SK-N-SH treated with all-trans-retinoic acid at 6 μM for 48 hours (cell line): ENCODE data around the gene SCRN1.

Experiments
- ATAC-seq: fragments of 200-7000 bp; cut with Tn5 transposase; 3 replicates; pipeline ENCODE4 v1.9.1; 2020; ENCODE audit warnings: mild to moderate bottlenecking, moderate library complexity
- ARNTL ChIP-seq: fragments of 450-650 bp; formaldehyde crosslinking; IDR thresholded peaks from 2 replicates; pipeline ENCODE4 v1.5.0; 2020; ENCODE audit warnings: low read depth, mild to moderate bottlenecking, moderate library complexity, borderline replicate concordance
- BACH2 ChIP-seq: fragments of 250-450 bp; sonication (Bioruptor Pico); IDR thresholded peaks from 2 replicates; pipeline ENCODE4 v1.9.0; 2021; ENCODE audit warnings: mild to moderate bottlenecking, borderline replicate concordance
- CSDC2 ChIP-seq: fragments of 250-450 bp; sonication (Bioruptor Pico); IDR thresholded peaks from 2 replicates; pipeline ENCODE4 v1.5.0; 2020; ENCODE audit warnings: mild to moderate bottlenecking, moderate library complexity
- ESRRG ChIP-seq: fragments of 250-450 bp; sonication (Bioruptor Pico); IDR thresholded peaks from 2 replicates; pipeline ENCODE4 v1.6.1; 2021; ENCODE audit warnings: mild to moderate bottlenecking
- GLIS3 ChIP-seq: fragments of 250-450 bp; sonication (Bioruptor Pico); IDR thresholded peaks from 2 replicates; pipeline ENCODE4 v1.5.0; 2020; ENCODE audit warnings: mild to moderate bottlenecking, moderate library complexity
- ISL1 ChIP-seq: fragments of 250-450 bp; sonication (Bioruptor Pico); IDR thresholded peaks from 2 replicates; pipeline ENCODE4 v2.1.2; 2022; ENCODE audit warnings: mild to moderate bottlenecking, moderate library complexity
- OSR1 ChIP-seq: fragments of 250-450 bp; sonication (Bioruptor Pico); IDR thresholded peaks from 2 replicates; pipeline ENCODE4 v1.8.0; 2022; ENCODE audit warnings: moderate library complexity, mild to moderate bottlenecking, inconsistent platforms
- PPARA ChIP-seq: fragments of 250-450 bp; sonication (Bioruptor Pico); IDR thresholded peaks from 2 replicates; pipeline ENCODE4 v1.5.0; 2020; ENCODE audit warnings: mild to moderate bottlenecking, borderline replicate concordance
- RARB ChIP-seq: fragments of 250-450 bp; sonication (Bioruptor Pico); IDR thresholded peaks from 2 replicates; pipeline ENCODE4 v1.8.0; 2021; ENCODE audit warnings: mild to moderate bottlenecking, moderate library complexity
- TCF4 ChIP-seq: fragments of 250-450 bp; sonication (Bioruptor Pico); IDR thresholded peaks from 2 replicates; pipeline ENCODE4 v1.8.0; 2021; ENCODE audit warnings: mild to moderate bottlenecking, moderate library complexity, borderline replicate concordance
- TOX ChIP-seq: fragments of 250-450 bp; sonication (Bioruptor Pico); IDR thresholded peaks from 2 replicates; pipeline ENCODE4 v1.8.0; 2021; ENCODE audit warnings: mild to moderate bottlenecking, moderate library complexity, borderline replicate concordance
- ZC3H10 ChIP-seq: fragments of 250-450 bp; sonication (Bioruptor Pico); IDR thresholded peaks from 2 replicates; pipeline ENCODE4 v1.5.1; 2021; ENCODE audit warnings: mild to moderate bottlenecking, moderate library complexity
- ZFP3 ChIP-seq: fragments of 250-450 bp; sonication (Bioruptor Pico); IDR thresholded peaks from 2 replicates; pipeline ENCODE4 v1.5.0; 2020; ENCODE audit warnings: mild to moderate bottlenecking, moderate library complexity
- ZFP30 ChIP-seq: fragments of 450-650 bp; formaldehyde crosslinking; IDR thresholded peaks from 2 replicates; pipeline ENCODE4 v1.5.0; 2022; ENCODE audit warnings: mild to moderate bottlenecking, moderate library complexity
- ZNF565 ChIP-seq: fragments of 450-650 bp; formaldehyde crosslinking; conservative IDR thresholded peaks from 2 replicates; pipeline ENCODE4 v1.5.0; 2020; ENCODE audit warnings: low read depth, mild to moderate bottlenecking, moderate library complexity
- ZNF70 ChIP-seq: fragments of 450-650 bp; formaldehyde crosslinking; IDR thresholded peaks from 2 replicates; pipeline ENCODE4 v1.5.0; 2020; ENCODE audit warnings: mild to moderate bottlenecking, moderate library complexity
- ZNF8 ChIP-seq: fragments of 450-650 bp; formaldehyde crosslinking; IDR thresholded peaks from 2 replicates; pipeline ENCODE4 v1.5.0; 2020; ENCODE audit warnings: mild to moderate bottlenecking, moderate library complexity
- TF ChIP-seq, protein P1 (sequence below): fragments of 250-450 bp; sonication (Bioruptor Pico); IDR thresholded peaks from 2 replicates; pipeline ENCODE4 v1.5.1; 2020; ENCODE audit warnings: low read depth, mild to moderate bottlenecking, moderate library complexity
- TF ChIP-seq, protein P2 (sequence below): fragments of 250-450 bp; sonication (Bioruptor Pico); IDR thresholded peaks from 2 replicates; pipeline ENCODE4 v1.5.0; 2020; ENCODE audit warnings: mild to moderate bottlenecking, moderate library complexity
- TF ChIP-seq, protein P3 (sequence below): fragments of 250-450 bp; sonication (Bioruptor Pico); IDR thresholded peaks from 2 replicates; pipeline ENCODE4 v1.8.0; 2021; ENCODE audit warnings: low read depth, mild to moderate bottlenecking, moderate library complexity, borderline replicate concordance
- TF ChIP-seq, protein P4 (sequence below): fragments of 250-450 bp; sonication (Bioruptor Pico); IDR thresholded peaks from 2 replicates; pipeline ENCODE4 v1.8.0; 2020; ENCODE audit warnings: mild to moderate bottlenecking, moderate library complexity, borderline replicate concordance
- TF ChIP-seq, protein P5 (sequence below): fragments of 250-450 bp; sonication (Bioruptor Pico); IDR thresholded peaks from 2 replicates; pipeline ENCODE4 v1.5.1; 2021; ENCODE audit warnings: mild to moderate bottlenecking, moderate library complexity

SCRN1 gene

DNA sequence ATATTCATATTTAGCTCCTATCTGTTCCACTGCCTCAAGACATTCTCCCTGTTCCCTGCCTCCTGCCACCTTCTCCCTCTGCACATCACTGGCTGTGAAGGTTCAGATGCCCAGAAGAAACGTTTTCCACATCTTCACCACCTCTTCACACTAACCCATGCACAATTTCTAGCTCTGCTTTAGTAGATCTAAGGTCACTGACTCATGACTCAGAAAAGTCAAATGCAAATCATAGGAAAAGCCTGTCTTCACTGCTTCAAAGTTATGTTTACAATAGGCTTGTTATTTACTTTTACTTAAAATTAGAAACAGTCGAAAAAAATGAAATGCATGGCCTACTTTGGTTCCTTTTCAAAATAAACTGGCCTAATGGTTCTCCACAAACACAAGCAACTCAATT is 2.5 kb downstream of the SCRN1 start:
- no peak for TF ChIP-seq CSDC2 (CRISPR knock-in tag)
- TF ChIP-seq, protein P1, sequence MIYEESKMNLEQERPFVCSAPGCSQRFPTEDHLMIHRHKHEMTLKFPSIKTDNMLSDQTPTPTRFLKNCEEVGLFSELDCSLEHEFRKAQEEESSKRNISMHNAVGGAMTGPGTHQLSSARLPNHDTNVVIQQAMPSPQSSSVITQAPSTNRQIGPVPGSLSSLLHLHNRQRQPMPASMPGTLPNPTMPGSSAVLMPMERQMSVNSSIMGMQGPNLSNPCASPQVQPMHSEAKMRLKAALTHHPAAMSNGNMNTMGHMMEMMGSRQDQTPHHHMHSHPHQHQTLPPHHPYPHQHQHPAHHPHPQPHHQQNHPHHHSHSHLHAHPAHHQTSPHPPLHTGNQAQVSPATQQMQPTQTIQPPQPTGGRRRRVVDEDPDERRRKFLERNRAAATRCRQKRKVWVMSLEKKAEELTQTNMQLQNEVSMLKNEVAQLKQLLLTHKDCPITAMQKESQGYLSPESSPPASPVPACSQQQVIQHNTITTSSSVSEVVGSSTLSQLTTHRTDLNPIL: no peak
- TF ChIP-seq ESRRG (CRISPR knock-in tag): no peak
- no peak for TF ChIP-seq TCF4 (CRISPR knock-in tag)
- no peak for TF ChIP-seq ISL1
- no peak for TF ChIP-seq OSR1
- TF ChIP-seq, protein P2, sequence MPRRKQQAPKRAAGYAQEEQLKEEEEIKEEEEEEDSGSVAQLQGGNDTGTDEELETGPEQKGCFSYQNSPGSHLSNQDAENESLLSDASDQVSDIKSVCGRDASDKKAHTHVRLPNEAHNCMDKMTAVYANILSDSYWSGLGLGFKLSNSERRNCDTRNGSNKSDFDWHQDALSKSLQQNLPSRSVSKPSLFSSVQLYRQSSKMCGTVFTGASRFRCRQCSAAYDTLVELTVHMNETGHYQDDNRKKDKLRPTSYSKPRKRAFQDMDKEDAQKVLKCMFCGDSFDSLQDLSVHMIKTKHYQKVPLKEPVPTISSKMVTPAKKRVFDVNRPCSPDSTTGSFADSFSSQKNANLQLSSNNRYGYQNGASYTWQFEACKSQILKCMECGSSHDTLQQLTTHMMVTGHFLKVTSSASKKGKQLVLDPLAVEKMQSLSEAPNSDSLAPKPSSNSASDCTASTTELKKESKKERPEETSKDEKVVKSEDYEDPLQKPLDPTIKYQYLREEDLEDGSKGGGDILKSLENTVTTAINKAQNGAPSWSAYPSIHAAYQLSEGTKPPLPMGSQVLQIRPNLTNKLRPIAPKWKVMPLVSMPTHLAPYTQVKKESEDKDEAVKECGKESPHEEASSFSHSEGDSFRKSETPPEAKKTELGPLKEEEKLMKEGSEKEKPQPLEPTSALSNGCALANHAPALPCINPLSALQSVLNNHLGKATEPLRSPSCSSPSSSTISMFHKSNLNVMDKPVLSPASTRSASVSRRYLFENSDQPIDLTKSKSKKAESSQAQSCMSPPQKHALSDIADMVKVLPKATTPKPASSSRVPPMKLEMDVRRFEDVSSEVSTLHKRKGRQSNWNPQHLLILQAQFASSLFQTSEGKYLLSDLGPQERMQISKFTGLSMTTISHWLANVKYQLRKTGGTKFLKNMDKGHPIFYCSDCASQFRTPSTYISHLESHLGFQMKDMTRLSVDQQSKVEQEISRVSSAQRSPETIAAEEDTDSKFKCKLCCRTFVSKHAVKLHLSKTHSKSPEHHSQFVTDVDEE (CRISPR knock-in tag): no peak
- no peak for TF ChIP-seq ARNTL (CRISPR knock-in tag)
- TF ChIP-seq GLIS3 (CRISPR knock-in tag): no peak
- no peak for TF ChIP-seq RARB
- no peak for TF ChIP-seq PPARA (CRISPR knock-in tag)
- TF ChIP-seq ZFP30: no peak
- no peak for TF ChIP-seq TOX (CRISPR knock-in tag)
- TF ChIP-seq ZNF565 (CRISPR knock-in tag): no peak
- no peak for TF ChIP-seq ZFP3
- TF ChIP-seq ZC3H10 (CRISPR knock-in tag): no peak
- no peak for TF ChIP-seq BACH2 (CRISPR knock-in tag)
- TF ChIP-seq ZNF70 (CRISPR knock-in tag): no peak
- TF ChIP-seq ZNF8 (CRISPR knock-in tag): no peak
- no peak for ATAC-seq

DNA sequence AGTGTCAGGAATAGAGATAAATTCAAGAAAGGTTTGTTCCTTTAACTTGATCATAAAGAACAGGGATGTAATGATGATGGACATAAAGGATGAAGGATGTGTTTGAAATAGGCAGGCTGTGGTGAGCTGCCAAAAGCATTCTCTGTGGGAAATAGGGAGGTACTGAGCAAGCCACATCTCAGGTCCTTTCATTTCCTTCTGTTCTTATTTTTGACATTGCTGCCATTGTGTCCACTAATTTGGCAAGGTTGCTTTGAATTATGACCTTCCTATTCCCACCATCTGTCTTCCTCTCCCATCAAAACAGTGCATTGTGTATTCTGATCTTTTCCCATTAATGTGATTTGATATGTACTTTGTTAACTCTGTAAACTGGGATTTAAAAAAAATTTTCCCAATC is 9.4 kb downstream of the SCRN1 start:
- TF ChIP-seq PPARA (CRISPR knock-in tag) (no peak), ZFP3 (no peak), TCF4 (CRISPR knock-in tag) (no peak), ZNF565 (CRISPR knock-in tag) (no peak), ZNF70 (CRISPR knock-in tag) (no peak), ZC3H10 (CRISPR knock-in tag) (no peak), OSR1 (no peak), GLIS3 (CRISPR knock-in tag) (no peak), RARB (no peak), ISL1 (no peak), ESRRG (CRISPR knock-in tag) (no peak), CSDC2 (CRISPR knock-in tag) (no peak), ARNTL (CRISPR knock-in tag) (no peak)
- TF ChIP-seq, protein P3, sequence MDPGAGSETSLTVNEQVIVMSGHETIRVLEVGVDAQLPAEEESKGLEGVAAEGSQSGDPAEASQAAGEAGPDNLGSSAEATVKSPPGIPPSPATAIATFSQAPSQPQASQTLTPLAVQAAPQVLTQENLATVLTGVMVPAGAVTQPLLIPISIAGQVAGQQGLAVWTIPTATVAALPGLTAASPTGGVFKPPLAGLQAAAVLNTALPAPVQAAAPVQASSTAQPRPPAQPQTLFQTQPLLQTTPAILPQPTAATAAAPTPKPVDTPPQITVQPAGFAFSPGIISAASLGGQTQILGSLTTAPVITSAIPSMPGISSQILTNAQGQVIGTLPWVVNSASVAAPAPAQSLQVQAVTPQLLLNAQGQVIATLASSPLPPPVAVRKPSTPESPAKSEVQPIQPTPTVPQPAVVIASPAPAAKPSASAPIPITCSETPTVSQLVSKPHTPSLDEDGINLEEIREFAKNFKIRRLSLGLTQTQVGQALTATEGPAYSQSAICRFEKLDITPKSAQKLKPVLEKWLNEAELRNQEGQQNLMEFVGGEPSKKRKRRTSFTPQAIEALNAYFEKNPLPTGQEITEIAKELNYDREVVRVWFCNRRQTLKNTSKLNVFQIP (CRISPR knock-in tag): no peak
- TF ChIP-seq, protein P1: no peak
- TF ChIP-seq, protein P4, sequence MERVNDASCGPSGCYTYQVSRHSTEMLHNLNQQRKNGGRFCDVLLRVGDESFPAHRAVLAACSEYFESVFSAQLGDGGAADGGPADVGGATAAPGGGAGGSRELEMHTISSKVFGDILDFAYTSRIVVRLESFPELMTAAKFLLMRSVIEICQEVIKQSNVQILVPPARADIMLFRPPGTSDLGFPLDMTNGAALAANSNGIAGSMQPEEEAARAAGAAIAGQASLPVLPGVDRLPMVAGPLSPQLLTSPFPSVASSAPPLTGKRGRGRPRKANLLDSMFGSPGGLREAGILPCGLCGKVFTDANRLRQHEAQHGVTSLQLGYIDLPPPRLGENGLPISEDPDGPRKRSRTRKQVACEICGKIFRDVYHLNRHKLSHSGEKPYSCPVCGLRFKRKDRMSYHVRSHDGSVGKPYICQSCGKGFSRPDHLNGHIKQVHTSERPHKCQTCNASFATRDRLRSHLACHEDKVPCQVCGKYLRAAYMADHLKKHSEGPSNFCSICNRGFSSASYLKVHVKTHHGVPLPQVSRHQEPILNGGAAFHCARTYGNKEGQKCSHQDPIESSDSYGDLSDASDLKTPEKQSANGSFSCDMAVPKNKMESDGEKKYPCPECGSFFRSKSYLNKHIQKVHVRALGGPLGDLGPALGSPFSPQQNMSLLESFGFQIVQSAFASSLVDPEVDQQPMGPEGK (CRISPR knock-in tag): no peak
- TF ChIP-seq, protein P5, sequence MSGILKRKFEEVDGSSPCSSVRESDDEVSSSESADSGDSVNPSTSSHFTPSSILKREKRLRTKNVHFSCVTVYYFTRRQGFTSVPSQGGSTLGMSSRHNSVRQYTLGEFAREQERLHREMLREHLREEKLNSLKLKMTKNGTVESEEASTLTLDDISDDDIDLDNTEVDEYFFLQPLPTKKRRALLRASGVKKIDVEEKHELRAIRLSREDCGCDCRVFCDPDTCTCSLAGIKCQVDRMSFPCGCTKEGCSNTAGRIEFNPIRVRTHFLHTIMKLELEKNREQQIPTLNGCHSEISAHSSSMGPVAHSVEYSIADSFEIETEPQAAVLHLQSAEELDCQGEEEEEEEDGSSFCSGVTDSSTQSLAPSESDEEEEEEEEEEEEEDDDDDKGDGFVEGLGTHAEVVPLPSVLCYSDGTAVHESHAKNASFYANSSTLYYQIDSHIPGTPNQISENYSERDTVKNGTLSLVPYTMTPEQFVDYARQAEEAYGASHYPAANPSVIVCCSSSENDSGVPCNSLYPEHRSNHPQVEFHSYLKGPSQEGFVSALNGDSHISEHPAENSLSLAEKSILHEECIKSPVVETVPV: no peak
- TF ChIP-seq, all 23 proteins: peak for 0
- no peak for ATAC-seq
